ENCODE results near the gene EXOC4. TPM values are rescaled to one million over a fixed set of nuclear protein-coding genes. Genes with fewer than 3 reads are reported as not detected.
A peak's percentile ranks its signal among the peaks of the same experiment; 100 is the strongest.

EXOC4 gene
- total RNA-seq, 1 donor from 2014 or later, result 67.7 TPM

DNA sequence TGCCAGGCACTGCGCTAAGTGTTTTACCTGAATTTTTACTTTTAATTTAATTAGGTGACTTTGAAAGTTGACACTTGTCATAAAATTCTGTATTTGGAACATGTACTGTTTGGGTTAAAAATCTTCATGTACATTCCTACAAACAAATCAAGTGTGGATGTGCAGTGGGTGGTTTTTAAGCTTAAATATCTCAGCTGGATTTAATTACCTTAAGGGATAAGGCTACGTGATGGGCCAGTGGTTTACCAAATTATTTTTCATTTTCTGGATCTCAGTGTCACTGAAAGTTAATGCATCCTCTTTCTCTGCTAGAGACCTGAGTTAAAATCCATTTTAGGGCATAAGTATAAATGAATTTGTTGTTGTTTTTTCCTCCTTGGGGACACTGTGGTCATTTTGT lies 51.1 kb downstream of the EXOC4 start:
- Mint-ChIP-seq H3K4me3 (ENCODE audit: unreplicated experiment) (no peak overlapping the region), H3K27me3 (ENCODE audit: low read depth) (no peaks in the 10 kb centered on the region), H3K27ac (ENCODE audit: unreplicated experiment) (no peak overlapping the region), H3K9me3 (ENCODE audit: low read depth) (no peaks in the 10 kb centered on the region), H3K36me3 (ENCODE audit: low read depth) (peaks cover 24% of the 10 kb centered on the region), H3K4me1 (ENCODE audit: low read depth) (peaks cover 17% of the 10 kb centered on the region)
- DNase-seq (ENCODE audit: low spot score), result no peak
- TF ChIP-seq, protein P1, sequence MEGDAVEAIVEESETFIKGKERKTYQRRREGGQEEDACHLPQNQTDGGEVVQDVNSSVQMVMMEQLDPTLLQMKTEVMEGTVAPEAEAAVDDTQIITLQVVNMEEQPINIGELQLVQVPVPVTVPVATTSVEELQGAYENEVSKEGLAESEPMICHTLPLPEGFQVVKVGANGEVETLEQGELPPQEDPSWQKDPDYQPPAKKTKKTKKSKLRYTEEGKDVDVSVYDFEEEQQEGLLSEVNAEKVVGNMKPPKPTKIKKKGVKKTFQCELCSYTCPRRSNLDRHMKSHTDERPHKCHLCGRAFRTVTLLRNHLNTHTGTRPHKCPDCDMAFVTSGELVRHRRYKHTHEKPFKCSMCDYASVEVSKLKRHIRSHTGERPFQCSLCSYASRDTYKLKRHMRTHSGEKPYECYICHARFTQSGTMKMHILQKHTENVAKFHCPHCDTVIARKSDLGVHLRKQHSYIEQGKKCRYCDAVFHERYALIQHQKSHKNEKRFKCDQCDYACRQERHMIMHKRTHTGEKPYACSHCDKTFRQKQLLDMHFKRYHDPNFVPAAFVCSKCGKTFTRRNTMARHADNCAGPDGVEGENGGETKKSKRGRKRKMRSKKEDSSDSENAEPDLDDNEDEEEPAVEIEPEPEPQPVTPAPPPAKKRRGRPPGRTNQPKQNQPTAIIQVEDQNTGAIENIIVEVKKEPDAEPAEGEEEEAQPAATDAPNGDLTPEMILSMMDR (IDR thresholded peaks at IDR 0.05), result no peak

DNA sequence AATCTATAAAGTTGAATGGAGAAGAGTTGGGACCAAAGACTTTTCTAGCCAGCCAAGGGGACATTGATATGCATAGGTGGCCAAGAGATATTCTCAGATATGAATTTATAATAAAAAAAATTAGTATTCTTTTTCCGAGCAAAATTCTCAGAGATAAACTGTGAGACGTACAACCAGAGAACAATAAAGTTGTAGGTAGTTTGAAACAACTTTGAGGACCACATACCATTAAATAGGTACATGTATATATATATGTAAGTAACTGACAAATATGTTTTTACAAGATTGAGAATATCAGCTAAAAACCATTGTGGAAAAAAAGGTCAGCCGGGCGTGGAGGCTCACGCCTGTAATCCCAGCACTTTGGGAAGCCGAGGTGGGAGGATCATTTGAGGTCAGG lies 56.5 kb downstream of the EXOC4 start:
- Mint-ChIP-seq H3K36me3 (ENCODE audit: low read depth) (peaks cover 26% of the 10 kb centered on the region), H3K27me3 (ENCODE audit: low read depth) (no peaks in the 10 kb centered on the region), H3K4me3 (ENCODE audit: unreplicated experiment) (no peak overlapping the region), H3K9me3 (ENCODE audit: low read depth) (no peaks in the 10 kb centered on the region), H3K4me1 (ENCODE audit: low read depth) (peaks cover 21% of the 10 kb centered on the region), H3K27ac (ENCODE audit: unreplicated experiment) (no peak overlapping the region)
- TF ChIP-seq, protein P1 (IDR thresholded peaks at IDR 0.05), result no peak
- no peak for DNase-seq (ENCODE audit: low spot score)

DNA sequence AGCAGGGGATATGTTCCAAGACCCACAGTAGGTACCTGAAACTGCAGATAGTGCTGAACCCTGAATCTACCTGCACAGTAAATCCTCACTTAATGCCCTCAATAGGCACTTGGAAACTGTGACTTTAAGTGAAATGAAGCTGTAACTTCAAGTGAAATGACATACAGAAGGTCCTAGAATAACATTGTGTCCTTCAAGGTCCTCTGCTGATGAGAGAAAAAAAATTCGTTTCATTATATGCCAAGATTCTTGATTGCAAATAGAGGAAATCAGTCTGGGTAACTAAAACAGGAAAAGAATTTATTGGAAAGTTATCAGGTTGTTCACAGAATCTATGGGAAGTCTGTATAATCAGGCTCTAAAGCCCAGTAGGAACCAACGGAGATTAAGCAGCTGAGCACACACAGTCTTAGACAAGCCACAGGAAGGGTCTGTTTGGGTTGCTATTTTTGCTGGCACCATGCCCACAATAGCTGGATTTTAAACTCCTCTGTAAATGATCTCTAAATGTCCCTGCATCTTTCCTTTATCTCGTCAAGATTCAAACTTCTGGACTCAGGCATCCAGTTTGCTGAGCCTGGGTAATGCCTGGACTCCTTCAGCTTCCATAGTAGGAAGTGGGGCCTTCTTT lies 57.5 kb downstream of the EXOC4 start:
- H3K9me3 Mint-ChIP-seq (ENCODE audit: low read depth), result no peaks in the 10 kb centered on the region
- peaks cover 23% of the 10 kb centered on the region for H3K4me1 Mint-ChIP-seq (ENCODE audit: low read depth)
- peak overlapping the region; percentile 38 for H3K27ac Mint-ChIP-seq (ENCODE audit: unreplicated experiment)
- no peak overlapping the region for H3K4me3 Mint-ChIP-seq (ENCODE audit: unreplicated experiment)
- TF ChIP-seq, protein P1 (IDR thresholded peaks at IDR 0.05), result no peak
- DNase-seq (ENCODE audit: low spot score), result no peak
- H3K36me3 Mint-ChIP-seq (ENCODE audit: low read depth), result peaks cover 26% of the 10 kb centered on the region
- no peaks in the 10 kb centered on the region for H3K27me3 Mint-ChIP-seq (ENCODE audit: low read depth)

DNA sequence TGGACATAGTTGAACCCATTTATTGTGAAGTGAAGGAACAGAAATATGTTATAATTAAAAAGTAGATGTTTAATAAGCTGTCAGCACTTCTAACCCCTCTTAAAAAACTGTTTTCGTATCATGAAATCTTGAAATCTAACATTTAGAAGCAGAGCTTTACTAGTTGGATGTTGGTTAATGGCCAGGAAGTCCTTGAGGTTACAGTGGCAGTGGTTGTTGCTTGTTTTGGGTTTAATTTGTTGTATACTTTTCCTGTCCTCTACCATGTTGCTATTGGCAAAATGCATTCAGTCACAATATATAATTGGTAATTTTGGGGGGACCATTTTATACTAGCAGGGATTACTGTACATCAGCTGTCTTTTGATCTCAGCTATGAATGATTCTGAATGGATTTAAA lies 60.7 kb downstream of the EXOC4 start:
- Mint-ChIP-seq H3K4me3 (ENCODE audit: unreplicated experiment) (no peak overlapping the region), H3K27me3 (ENCODE audit: low read depth) (no peaks in the 10 kb centered on the region), H3K9me3 (ENCODE audit: low read depth) (no peaks in the 10 kb centered on the region), H3K4me1 (ENCODE audit: low read depth) (peaks cover 33% of the 10 kb centered on the region), H3K27ac (ENCODE audit: unreplicated experiment) (no peak overlapping the region), H3K36me3 (ENCODE audit: low read depth) (peaks cover 2% of the 10 kb centered on the region)
- DNase-seq (ENCODE audit: low spot score), result no peak
- TF ChIP-seq, protein P1 (IDR thresholded peaks at IDR 0.05), result no peak

DNA sequence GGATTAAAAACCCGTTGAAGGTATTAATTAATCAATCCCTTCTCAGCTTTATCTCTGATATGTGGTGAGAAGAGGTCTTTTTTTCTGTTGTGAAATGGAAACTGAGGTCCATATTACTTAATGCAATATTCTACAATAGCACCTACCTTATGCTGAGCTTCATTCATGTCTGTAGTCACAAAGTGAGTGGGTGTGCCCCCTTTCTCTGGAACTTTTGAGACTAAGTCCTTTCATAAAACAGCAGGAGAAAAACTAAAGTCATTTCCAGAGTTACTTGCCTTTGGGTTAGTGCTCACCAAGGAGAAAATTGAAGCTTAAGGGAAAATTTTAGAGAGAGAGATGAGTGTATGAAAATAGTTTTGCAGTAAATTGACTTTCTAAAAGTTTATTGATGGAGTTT lies 61.2 kb downstream of the EXOC4 start:
- Mint-ChIP-seq H3K27me3 (ENCODE audit: low read depth) (no peaks in the 10 kb centered on the region), H3K36me3 (ENCODE audit: low read depth) (peaks cover 2% of the 10 kb centered on the region), H3K27ac (ENCODE audit: unreplicated experiment) (no peak overlapping the region), H3K4me1 (ENCODE audit: low read depth) (peaks cover 33% of the 10 kb centered on the region), H3K4me3 (ENCODE audit: unreplicated experiment) (no peak overlapping the region), H3K9me3 (ENCODE audit: low read depth) (no peaks in the 10 kb centered on the region)
- TF ChIP-seq, protein P1 (IDR thresholded peaks at IDR 0.05), result no peak
- no peak for DNase-seq (ENCODE audit: low spot score)

All from chondrocyte (in vitro differentiated cells).